HG03135 (cell line): Measurements from ENCODE around the gene F2RL2.
A peak's percentile ranks its signal among the peaks of the same experiment; 100 is the strongest.
"Not testable (repeated sequence)": the region's sequence is repeated elsewhere in the genome, so short reads cannot be mapped to it uniquely, and the experiment has no call there.

ENCODE experiments used
- ATAC-seq: cut with Tn5 transposase; IDR thresholded peaks from one replicate; pipeline ENCODE4 v1.9.1; 2021; ENCODE audit warnings: mild to moderate bottlenecking, moderate library complexity; ENCODE audit not compliant: unreplicated experiment

Gene F2RL2

GRCh38 chr5:76622076-76622475, 1.1 kb downstream of the F2RL2 start:
- no peak for ATAC-seq

GRCh38 chr5:76620166-76620565, 3.0 kb downstream of the F2RL2 start:
- no peak for ATAC-seq

- no peak for ATAC-seq
These were observed 5.5 kb downstream of the F2RL2 start for GRCh38 chr5:76617675-76618074.

GRCh38 chr5:76617229-76617628, 6.0 kb downstream of the F2RL2 start:
- ATAC-seq = no peak

- no peak for ATAC-seq
These were observed 7.0 kb downstream of the F2RL2 start for GRCh38 chr5:76616206-76616605.

GRCh38 chr5:76615759-76616158, 7.4 kb downstream of the F2RL2 start:
- ATAC-seq = no peak

- no peak for ATAC-seq
These were observed 10.3 kb downstream of the F2RL2 start for GRCh38 chr5:76612942-76613341.

GRCh38 chr5:76610196-76610595, 13.0 kb downstream of the F2RL2 start:
- ATAC-seq = no peak

GRCh38 chr5:76608833-76609232, 14.4 kb downstream of the F2RL2 start:
- no peak for ATAC-seq

GRCh38 chr5:76607353-76607871, 15.8 kb downstream of the F2RL2 start:
- peak; percentile 53 for ATAC-seq

- ATAC-seq = peak; percentile 28
These were observed 16.5 kb downstream of the F2RL2 start for GRCh38 chr5:76606701-76607100.

- no peak for ATAC-seq
These were observed 18.4 kb downstream of the F2RL2 start for GRCh38 chr5:76604838-76605237.

GRCh38 chr5:76603991-76604390, 19.2 kb downstream of the F2RL2 start:
- not testable (repeated sequence) for ATAC-seq

GRCh38 chr5:76602094-76602726, 21.0 kb downstream of the F2RL2 start:
- ATAC-seq = no peak

GRCh38 chr5:76601470-76601869, 21.7 kb downstream of the F2RL2 start:
- ATAC-seq = no peak

- no peak for ATAC-seq
These were observed 22.5 kb downstream of the F2RL2 start for GRCh38 chr5:76600716-76601115.

- no peak for ATAC-seq
These were observed 24.7 kb downstream of the F2RL2 start for GRCh38 chr5:76598531-76598930.

- ATAC-seq = no peak
These were observed 27.3 kb downstream of the F2RL2 start for GRCh38 chr5:76595755-76596481.

GRCh38 chr5:76594107-76594506, 29.1 kb downstream of the F2RL2 start:
- ATAC-seq = no peak

GRCh38 chr5:76592692-76593091, 30.5 kb downstream of the F2RL2 start:
- no peak for ATAC-seq

GRCh38 chr5:76591366-76591765, 31.8 kb downstream of the F2RL2 start:
- no peak for ATAC-seq

GRCh38 chr5:76590027-76590426, 33.2 kb downstream of the F2RL2 start:
- peak; percentile 97 for ATAC-seq
